Measurements from ENCODE around the gene SLC17A3.

DNA sequence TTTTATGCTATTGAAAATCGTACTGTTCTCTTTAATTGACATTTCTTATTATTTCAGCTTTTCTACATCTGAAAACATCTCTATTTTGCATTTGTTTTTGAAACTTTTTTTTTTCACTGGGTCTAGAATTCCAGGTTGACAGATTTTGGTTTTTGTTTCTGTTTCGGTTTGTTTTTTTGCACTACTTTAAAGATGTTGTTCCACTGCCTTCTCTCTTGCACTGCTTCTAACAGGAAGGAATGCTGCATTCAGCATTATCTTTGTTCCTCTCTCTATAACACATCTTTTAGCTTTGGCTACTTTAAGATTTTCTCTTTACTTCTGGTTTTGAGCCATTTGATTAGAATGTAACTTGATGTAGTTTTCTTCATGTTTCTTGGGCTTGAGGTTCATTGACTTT lies 22.1 kb downstream of the SLC17A3 start:
- TF ChIP-seq, protein P1, sequence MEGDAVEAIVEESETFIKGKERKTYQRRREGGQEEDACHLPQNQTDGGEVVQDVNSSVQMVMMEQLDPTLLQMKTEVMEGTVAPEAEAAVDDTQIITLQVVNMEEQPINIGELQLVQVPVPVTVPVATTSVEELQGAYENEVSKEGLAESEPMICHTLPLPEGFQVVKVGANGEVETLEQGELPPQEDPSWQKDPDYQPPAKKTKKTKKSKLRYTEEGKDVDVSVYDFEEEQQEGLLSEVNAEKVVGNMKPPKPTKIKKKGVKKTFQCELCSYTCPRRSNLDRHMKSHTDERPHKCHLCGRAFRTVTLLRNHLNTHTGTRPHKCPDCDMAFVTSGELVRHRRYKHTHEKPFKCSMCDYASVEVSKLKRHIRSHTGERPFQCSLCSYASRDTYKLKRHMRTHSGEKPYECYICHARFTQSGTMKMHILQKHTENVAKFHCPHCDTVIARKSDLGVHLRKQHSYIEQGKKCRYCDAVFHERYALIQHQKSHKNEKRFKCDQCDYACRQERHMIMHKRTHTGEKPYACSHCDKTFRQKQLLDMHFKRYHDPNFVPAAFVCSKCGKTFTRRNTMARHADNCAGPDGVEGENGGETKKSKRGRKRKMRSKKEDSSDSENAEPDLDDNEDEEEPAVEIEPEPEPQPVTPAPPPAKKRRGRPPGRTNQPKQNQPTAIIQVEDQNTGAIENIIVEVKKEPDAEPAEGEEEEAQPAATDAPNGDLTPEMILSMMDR (conservative IDR thresholded peaks at IDR 0.05; ENCODE audit: low read depth, low read length): no peak
- TF ChIP-seq EZH2phosphoT487 (IDR thresholded peaks at IDR 0.05; ENCODE audit: borderline replicate concordance, low read length) (no peak), EZH2 (IDR thresholded peaks at IDR 0.05; ENCODE audit: low read length, unreplicated experiment) (no peak)

All from PC-3 (cell line).